ENCODE data around the gene PRRT4.
A peak's percentile ranks its signal among the peaks of the same experiment; 100 is the strongest.

Gene PRRT4

DNA sequence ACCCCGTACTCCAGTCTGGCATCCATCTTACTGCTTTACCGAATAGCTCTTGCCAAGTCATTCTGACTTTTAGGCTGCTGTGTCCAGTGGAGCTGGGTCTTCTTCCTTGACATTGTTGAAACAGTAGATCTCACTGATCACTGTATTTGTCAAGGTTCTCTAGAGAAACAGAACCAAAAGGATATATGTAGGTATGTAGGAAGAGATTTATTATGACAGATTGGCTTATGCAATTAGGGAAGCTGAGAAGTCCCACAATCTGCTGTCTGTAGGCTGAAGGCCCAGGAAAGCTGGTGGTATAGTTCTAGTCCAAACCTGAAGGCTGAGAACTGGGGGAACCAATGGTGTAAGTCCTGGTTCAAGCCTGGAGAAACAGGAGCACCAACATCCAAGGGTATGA, 12.1 kb upstream of the PRRT4 start:
- no peak for DNase-seq

DNA sequence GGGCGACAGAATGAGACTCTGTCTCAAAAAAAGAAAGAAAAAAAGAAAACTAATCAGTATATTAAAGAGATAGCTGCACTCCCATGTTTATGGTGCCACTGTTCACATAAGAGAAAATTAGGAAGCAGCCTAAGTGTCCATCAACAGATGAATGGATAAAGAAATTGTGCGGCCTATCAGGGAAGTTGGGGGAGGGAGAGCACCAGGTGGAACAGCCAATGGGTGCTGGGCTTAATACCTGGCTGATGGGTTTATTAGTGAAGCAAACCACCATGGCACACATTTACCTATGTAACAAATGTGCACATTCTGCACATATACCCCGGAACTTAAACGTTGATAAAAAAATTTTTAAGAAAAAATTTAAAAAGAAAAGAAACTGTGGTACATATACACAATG, 9.0 kb upstream of the PRRT4 start:
- no peak for DNase-seq

DNA sequence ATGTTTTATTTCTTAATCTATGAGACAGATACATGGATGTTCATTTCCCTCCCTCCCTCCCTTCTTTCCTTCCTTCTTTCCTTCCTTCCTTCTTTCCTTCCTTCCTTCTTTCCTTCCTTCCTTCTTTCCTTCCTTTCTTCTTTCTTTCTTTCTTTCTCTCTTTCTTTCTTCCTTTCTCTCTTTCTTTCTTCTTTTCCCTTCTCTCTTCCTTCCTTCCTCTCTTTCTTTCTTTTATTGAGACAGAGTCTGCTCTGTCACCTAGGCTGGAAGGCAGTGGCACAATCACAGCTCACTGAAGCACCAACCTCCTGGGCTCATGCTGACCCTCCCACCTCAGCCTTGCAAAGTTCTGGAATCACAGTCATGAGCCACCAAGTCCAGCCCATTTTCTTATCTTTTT, 5.5 kb upstream of the PRRT4 start:
- no peak for DNase-seq

DNA sequence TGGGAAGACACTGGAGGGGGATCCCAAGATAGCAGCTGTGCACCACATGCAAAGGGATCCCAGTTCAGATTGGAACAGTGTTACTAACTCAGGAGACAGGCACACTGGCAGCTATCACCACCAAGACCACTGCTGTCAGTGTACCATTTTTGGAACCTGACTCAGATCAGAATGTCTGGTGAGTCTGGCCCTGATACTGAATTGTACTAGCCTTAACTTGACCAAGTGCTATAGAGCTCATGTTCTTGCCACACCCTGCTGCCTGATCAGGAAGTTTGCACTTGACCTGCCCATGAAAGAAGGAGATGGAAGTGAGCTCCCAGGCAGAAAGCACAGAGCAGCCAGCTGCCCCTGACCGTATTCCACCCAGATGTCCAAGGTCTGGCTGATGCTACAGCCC, 4.8 kb upstream of the PRRT4 start:
- DNase-seq: no peak

DNA sequence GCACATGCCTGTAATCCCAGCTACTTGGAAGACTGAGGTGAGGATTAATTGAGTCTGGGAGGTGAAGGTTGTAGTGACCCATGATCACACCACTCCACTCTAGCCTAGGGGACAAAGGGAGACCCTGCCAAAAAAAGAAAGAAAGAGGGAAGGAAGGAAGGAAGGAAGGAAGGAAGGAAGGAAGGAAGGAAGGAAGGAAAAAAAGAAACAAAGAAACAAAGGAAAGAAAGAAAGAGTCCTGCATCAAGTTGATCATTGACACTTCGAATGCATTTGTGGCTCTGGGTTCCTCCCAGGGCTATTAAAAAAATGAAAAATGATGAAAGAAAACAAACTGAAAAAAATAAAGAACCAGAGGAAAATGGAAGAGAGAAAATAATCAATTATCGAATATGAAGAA, 3.9 kb upstream of the PRRT4 start:
- DNase-seq: no peak

DNA sequence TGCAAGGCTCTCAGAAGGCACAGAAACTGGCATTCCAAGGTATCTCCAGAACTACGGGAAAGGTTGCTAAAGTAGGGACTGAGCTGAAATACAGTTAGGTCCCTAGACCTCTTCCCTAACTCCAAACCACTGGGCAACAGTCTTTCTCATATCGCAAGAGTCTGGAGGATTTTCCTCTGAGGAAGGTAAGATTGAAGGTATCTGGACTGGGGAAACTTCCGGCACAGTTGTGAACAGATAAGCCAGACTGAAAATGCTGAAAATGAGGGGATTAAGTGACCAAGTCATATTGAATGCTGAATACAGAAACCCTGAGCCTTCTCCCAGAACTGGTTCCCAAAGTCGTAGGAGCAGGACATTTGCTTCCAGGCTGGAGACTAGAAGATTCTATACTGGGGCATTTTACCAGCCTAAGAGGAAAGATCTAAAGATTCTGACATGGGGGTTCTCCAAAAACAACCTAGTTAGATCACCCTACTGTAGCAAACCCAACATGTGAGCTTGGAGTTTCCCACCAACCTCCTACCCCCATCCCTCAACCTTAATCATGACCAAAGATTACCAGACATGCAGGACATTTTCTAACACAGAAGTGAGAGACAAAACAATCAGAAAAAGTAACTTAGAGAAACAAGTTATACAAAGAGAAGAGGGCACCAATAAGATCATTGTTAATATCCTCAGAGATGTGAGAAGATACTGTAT, 2.8 kb upstream of the PRRT4 start:
- DNase-seq: no peak

DNA sequence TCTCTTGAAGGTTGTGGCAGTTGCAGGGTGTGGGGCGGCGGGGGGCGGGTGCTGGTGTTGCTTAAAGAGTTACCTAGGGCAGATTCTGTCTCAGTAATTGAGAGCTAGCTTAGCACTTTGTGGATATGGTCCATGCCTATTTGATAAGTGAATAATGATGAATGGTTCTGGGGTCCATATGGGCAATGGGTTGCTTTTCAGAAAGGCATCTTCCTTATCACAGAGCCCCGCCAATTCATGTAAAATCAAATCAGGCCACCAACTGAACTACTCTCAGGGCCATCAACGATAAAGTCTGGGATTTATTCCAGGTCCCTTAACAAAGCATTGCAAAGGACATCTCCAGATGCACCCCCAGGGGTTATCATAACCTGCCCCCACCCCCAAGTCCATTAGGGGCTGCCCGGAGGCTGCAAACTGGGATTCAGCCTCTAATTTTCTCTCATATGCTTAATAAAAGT, 1.8 kb upstream of the PRRT4 start:
- DNase-seq: no peak

DNA sequence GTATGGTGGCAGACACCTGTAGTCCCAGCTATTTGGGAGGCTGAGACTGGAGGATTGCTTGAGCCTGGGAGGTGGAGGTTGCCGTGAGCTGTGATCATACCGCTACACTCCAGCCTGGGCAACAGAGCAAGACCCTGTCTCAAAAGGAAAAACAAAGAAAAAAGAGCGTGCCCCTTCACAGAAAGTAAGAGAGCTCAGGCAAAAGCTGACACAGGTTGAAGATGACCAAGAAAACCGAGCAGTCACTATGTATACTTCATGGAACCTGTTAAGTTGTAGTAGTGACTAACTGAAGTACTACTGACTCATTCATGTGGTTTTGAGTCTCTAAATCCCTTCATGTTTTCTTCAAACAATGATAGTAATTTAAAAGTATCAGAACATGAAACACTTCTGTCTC, 1.2 kb upstream of the PRRT4 start:
- no peak for DNase-seq

DNA sequence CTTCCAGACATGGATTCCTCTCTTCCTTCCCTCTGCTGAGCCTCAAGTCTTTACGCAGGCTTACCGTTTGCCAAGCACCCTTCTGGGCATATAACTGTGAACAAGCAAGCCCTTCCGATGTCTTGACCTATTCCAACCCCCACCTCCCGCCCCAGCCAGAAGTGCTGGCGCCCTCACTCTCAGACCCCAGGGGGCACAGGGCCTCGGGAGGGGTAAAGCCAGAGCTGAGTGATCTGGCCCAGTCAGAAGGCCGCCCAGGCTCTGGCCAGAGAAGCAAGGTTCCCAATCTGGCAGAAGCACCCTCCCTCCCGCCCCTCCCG, 1.2 kb downstream of the PRRT4 start:
- no peak for DNase-seq

DNA sequence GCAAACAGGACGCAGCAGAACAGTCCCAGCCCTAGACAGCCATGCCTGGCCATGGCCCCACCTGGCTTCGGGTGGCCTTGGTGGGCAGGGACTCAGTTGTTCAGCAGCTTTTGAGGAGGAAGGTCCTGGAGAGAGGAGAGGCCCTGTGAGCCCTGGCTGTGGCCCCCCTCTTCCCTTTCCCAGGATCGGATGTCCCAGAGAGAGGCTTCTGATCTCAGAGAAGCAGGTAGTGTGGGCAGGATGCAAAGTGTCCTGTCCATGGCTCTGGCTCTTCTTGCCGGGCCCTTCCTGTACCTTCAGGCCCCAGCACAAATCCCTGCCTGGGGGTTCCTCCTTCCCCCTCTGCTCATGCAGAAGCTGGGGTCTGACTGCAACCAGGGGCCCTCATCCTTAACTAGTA, 1.6 kb downstream of the PRRT4 start:
- no peak for DNase-seq

DNA sequence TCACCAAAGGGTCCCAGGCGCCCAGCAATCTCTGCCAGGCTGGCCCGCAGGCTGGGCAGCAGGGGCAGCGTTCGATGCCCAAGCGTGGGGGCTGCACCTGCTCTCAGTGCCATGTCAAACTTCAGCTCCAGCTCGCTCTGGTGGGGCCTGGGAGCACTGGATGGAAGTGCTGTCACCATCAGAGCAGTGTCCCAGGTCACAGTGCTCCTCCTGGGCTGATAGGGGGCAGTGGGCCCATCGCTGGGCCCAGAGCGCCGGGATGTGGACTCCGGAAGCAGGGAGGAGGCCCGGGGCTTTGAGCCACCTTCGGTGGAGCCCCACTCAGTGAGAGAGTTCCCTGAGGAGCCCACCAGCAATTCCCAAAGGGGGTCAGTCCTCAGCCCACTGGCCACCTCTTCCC, 2.2 kb downstream of the PRRT4 start:
- no peak for DNase-seq

DNA sequence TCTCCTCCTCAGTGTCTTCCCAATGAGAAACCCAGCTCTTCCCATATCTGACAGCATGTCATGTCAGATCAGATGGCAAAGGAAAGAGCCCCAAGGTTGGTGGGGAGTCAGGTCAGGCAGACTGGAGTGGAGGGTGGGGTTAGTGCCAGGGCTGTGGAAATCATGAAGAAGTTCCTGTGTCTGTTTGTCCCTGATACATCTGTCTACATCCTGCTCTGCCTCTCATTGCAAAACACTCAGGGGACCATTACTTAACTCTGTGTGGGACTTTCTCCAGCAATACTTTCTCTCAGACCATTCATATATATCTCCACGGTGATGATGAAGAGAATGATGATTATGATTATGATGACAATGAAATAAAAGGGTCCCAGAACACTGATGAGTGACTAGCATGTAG, 3.3 kb downstream of the PRRT4 start:
- no peak for DNase-seq

DNA sequence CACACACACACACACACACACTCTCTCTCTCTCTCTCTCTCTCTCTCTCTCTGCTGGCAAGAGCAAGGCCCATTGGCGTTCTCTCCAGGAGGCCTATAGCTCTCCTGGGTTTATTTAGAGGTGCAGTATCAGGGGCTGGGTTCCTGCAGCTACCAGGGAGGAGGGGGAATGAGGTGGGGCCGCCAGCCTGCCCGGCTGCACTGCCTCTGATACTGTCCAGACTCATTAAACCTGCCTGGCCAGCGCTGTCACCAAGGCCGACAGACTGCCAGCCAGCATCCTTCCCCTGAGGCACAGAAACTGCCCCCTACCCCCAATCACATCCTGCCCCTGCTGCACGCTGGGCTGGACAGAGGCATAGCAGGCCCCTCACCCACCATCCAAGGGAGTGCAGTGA, 4.3 kb downstream of the PRRT4 start:
- no peak for DNase-seq

DNA sequence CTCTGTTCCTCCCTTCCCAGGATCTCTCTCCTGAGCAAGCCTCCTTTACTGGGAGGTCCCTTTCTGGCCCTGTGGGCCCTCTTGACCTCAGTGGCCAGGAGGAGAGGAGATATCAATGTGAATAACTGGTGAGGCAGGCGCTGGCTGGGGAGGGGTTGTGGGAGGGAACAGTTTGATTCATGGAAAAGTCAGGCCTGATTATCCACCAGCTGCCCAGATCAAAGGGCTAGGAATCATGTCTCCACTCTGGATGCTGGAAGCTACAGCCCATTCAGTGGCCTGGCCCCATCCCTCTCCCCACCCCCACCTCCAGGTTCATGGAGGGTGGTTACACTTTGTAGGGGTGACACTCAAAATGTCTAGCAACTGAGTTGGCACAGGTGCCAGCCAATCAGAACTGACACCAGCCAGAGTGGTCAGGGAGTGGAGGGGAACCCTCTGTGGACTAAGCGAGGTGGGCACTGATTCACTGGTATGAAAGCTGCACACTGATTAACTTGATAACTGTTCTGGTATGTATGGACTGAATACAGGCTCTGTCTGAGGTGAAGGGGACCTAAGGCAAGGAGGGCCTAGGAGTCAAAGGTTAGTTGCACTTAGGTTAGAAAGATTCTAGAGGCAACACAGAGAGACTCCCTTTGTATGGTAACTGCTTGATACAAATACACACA, 4.8 kb downstream of the PRRT4 start:
- DNase-seq: no peak

DNA sequence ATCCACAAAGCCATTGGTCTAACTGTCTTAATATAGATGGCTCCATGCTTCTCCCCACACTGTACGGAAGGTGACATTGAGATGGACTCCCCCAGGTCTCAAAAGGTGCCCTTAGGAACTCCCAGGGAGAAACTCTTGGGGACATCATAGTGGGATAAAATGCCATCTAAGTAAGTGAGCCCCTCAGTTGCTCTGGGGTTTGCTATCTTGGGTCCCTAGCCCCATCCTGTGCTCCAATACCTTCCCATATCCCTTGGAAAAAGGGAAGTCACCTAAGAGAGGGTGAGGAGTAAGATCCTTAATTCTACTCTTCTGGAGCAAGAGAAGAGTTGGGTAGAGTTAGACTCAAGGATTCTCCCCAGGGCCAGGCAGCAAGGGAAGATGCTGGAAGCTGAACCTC, 7.9 kb downstream of the PRRT4 start:
- DNase-seq: no peak

DNA sequence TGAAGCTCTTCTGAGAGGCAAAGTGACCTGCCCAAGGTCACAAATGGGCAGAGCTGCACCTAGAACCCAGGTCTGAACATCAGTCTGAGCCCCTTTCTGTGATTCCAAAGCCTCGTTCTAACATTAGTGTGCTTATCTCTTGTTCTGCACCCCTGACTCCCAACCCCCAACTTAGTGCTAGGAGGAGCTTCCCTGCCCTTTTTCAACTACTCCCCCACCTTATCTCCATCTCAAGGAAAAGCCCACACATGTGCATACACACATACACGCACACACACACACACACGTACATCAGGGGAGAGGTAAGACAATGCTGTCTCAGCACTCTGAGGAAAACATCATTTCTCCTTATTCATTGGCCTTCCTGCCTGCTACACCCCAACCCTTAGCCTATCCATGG, 8.3 kb downstream of the PRRT4 start:
- no peak for DNase-seq

DNA sequence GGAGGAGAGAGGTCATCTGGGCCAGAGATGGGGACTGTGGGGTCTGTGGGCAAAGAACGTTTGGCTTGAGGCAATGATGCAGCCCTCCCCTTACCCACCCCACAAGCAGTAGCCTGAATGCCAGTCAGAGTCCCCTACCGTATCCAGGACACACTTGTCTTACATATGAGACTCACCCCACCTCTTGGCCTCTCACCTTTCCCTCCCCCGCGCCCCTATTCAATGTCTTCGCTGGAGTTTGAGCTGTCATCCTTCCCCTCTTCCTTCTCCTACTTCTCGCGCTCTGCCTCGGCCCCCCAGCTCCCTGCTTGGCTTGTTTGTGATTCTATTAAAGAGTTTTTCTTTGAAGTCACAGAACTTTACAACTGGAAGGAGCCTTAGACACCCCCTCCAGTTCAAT, 8.9 kb downstream of the PRRT4 start:
- no peak for DNase-seq

DNA sequence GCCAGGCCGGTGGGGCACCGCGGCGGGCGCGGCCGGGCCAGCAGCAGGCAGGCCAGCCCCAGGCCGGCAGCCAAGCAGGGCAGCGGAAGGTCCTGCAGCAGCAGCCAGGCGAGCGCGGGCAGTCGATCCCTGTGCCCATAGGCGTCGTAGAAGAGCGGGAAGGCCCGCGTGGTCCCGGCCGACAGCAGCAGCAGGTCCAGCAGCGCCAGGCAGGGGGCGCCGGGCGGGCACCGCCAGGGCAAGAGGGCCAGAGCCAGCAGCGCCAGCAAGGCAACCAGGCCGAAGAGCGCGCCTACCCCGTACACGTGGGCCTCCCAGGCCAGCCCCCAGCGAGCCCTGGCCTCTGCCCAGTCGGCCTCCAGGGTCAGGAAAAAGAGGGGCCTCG, 9.3 kb downstream of the PRRT4 start:
- no peak for DNase-seq

DNA sequence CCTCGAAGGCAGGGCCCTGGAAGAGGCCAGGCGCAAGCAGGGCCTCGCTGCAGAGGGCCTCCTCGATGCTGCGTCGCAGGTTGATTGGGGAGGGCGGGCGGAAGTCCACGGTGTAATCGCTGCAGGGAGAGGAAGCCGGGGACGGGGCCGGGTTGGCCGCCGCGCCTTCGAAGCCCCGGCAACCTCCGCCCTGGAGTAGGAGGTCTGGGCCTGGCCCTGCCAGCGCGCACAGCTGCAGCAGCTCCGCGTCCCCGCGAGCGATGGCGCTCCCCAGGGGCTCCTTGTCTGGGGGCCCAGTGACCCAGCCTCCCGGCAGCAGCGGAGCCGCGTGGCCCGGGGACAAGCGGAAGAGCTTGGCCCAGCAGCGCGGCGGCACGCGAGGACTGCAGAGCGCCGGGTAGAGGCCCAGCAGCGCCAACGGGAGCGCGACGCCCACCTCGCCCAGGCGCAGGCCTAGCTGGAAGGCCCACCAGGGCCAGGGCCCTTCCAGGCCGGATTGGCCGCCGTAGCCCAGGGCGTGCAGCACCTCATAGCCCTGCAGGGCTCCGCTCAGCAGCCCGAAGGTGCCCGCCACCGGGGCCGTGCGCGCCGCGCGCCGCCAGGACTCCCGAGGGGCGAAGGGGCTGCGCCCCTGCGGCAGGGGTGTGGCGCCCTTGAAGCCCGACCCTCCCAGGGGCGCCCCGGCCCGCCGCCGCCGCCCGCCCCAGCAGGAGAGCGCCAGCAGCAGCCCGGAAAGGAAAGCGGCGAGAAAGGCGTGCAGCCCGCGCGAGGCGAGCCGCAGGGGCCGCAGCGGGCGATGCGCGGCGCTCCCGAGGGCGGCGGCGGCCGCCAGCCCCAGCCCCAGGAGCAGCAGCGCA, 10.0 kb downstream of the PRRT4 start:
- DNase-seq: no peak

DNA sequence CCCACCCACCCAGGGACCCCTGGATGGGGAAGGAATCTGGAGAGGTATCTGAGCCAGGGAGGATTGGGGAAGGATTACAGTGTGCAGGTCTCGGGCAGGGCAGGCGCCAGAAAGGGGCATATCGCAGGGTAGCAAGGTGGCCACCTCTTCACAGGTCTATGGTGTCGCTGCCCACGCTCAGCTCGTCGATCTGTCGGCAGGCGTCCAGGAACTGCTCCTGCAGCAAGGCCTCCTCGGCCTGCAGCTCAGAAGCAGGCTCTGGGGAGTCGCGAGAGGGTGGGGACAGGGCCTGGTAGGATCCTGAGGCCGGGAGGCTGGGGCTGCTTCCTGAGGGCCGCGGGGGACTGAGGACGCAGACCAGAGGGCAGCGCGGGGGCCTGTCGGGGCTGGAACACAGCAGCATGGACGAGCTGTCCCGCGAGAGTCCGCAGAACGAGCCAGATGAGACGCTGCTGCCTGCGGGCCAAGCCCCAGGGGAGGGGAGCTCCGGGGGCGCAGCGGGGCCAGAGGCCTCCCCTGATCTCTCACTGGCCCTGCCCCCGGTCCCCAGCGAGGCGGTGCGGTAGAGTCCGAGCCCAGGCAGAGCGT, 10.7 kb downstream of the PRRT4 start:
- DNase-seq: no peak

DNA sequence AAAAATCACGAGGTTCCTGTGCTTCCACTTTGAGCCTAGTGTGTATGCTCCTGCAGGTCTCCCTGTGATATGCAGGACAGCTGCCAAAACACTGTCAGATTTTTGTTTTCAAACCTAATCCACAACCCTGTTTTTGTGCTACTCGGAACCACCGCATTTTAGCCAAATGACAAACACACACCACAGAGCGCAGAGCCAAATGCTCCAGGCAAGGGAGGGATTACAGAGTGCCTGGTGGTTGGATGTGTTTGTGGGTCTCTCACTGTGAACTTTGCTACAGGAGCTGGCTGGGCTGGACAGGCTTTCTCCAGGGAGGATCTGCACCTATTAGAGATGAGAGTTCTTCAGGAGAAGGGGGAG, 12.0 kb downstream of the PRRT4 start:
- no peak for DNase-seq

DNA sequence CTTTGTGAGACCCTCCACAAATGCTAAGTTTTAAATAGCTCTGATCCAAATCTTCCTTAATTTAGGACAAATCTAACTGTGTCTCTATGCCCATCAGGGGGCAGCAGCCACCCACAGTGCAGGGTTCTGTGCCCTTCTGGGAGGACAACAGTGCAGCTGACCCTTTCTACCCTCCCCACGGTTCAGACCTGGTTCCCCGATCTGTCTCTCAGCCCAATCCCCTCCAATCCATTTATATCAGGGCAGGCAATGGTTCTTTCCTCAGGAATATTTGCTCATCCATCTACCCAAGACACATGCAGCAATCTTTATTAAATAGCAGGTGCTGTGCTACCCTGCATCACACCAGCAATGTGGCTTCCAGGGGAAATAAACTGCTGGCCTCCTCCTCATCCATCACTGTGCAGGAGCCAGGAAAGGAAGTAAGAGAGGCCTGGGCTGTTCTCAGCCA, 13.8 kb downstream of the PRRT4 start:
- peak; percentile 34 for DNase-seq

DNA sequence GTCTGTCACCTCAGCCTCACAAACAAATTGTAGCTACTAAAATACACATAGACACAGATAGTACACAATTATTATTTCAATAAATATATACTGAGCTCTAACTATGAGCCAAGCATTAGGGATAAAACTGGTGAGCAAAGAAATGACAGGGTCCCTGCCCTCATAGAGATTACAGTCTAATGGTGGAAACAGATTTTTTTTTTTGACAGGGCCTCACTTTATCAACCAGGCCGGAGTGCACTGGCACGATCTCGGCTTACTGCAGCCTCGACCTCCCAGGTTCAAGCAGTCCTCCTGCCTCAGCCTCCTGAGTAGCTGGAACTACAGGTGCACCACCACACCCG, 17.1 kb downstream of the PRRT4 start:
- no peak for DNase-seq

All from NK-92 treated with Interleukin-12 subunit alpha and Interleukin-12 subunit beta, amount 100 ng/mL, for 24 hours (cell line).